ENCODE results near the gene COQ2.

- TF ChIP-seq CTCF (optimal IDR thresholded peaks at IDR 0.05 in 1 of 3, IDR thresholded peaks at IDR 0.05 in 1 of 3, conservative IDR thresholded peaks at IDR 0.05 in 1 of 3; ENCODE audit: extremely low read depth in 1 of 3, insufficient read depth in 2 of 3, low read length in 3 of 3) (no peak), EZH2 (IDR thresholded peaks at IDR 0.05; ENCODE audit: low read length) (no peak)
Measured at GRCh38 chr4:83307920-83308319, 23.3 kb upstream of the COQ2 start.
